Liver (tissue), 9 donors: Measurements from ENCODE around the gene CMTM4. TPM values are rescaled to one million over a fixed set of nuclear protein-coding genes. Genes with fewer than 3 reads are reported as not detected.

Experiments used
- DNase-seq: peaks from one replicate; pipeline ENCODE4 v3.0.0-alpha.2; 2017; ENCODE audit warnings: low spot score
- H3K27ac ChIP-seq, 2 donors: one replicate each; pipeline ENCODE4 v1.7.0; 2013; ENCODE audit warnings: inconsistent platforms in 2 of 2, low read length in 2 of 2, control low read depth in 1 of 2, low read depth in 1 of 2, mild to moderate bottlenecking in 1 of 2
- H3K27me3 ChIP-seq, 4 donors: one replicate each; pipeline versions ENCODE4 v1.6.1 to v1.7.0; 2013; ENCODE audit warnings: low read length in 3 of 4, inconsistent platforms in 1 of 4, mild to moderate bottlenecking in 1 of 4, moderate library complexity in 1 of 4; ENCODE audit not compliant: control insufficient read depth in 4 of 4, insufficient read depth in 4 of 4
- H3K36me3 ChIP-seq, 4 donors: one replicate each; pipeline versions ENCODE4 v1.6.1 to v1.7.0; 2013; ENCODE audit warnings: low read length in 3 of 4, mild to moderate bottlenecking in 3 of 4, low read depth in 1 of 4, moderate library complexity in 1 of 4; ENCODE audit not compliant: control insufficient read depth in 4 of 4, insufficient read depth in 3 of 4
- H3K4me1 ChIP-seq, 4 donors: one replicate each; pipeline versions ENCODE4 v1.6.1 to v1.7.0; 2013; ENCODE audit warnings: low read length in 3 of 4, mild to moderate bottlenecking in 3 of 4, moderate library complexity in 1 of 4; ENCODE audit not compliant: control insufficient read depth in 4 of 4, insufficient read depth in 4 of 4
- H3K4me3 ChIP-seq, 3 donors: one replicate each; pipeline versions ENCODE4 v1.6.1 to v1.7.0; 2013; ENCODE audit warnings: low read length in 3 of 3, control low read depth in 1 of 3, low read depth in 1 of 3, mild to moderate bottlenecking in 1 of 3
- H3K9ac ChIP-seq, 2 donors: one replicate each; pipeline ENCODE4 v1.7.0; 2013; ENCODE audit warnings: low read length in 2 of 2, mild to moderate bottlenecking in 2 of 2, moderate library complexity in 2 of 2, control low read depth in 1 of 2, low read depth in 1 of 2
- H3K9me3 ChIP-seq, 4 donors: one replicate each; pipeline versions ENCODE4 v1.6.1 to v1.7.0; 2013; ENCODE audit warnings: low read length in 3 of 4; ENCODE audit not compliant: control insufficient read depth in 4 of 4
- EGR1 ChIP-seq, 2 donors: IDR thresholded peaks; 2 replicates each; pipeline ENCODE4 v1.6.1; 2016 to 2018; ENCODE audit warnings: antibody characterized with exemption in 2 of 2, low read depth in 2 of 2
- FOXA2 ChIP-seq: IDR thresholded peaks from 2 replicates; pipeline ENCODE4 v1.6.1; 2016; ENCODE audit warnings: antibody characterized with exemption
- GABPA ChIP-seq, 2 donors: IDR thresholded peaks in 1 of 2; conservative IDR thresholded peaks in 1 of 2; 2 replicates each; pipeline ENCODE4 v1.6.1; 2016; ENCODE audit warnings: antibody characterized with exemption in 2 of 2, mild to moderate bottlenecking in 1 of 2, moderate library complexity in 1 of 2
- HNF4G ChIP-seq: IDR thresholded peaks from 2 replicates; pipeline ENCODE4 v1.6.1; 2016; ENCODE audit warnings: antibody characterized with exemption
- JUND ChIP-seq, 2 donors: IDR thresholded peaks; 2 replicates each; pipeline ENCODE4 v1.6.1; 2016; ENCODE audit warnings: antibody characterized with exemption in 2 of 2
- RAD21 ChIP-seq, 2 donors: IDR thresholded peaks; 2 replicates each; pipeline ENCODE4 v1.6.1; 2016; ENCODE audit warnings: antibody characterized with exemption in 2 of 2, mild to moderate bottlenecking in 2 of 2
- RXRA ChIP-seq, 2 donors: IDR thresholded peaks; 2 replicates each; pipeline ENCODE4 v1.6.1; 2017 to 2018; ENCODE audit warnings: antibody characterized with exemption in 2 of 2, mild to moderate bottlenecking in 1 of 2
- SP1 ChIP-seq: IDR thresholded peaks from 2 replicates; pipeline ENCODE4 v1.6.1; 2018; ENCODE audit warnings: antibody characterized with exemption, mild to moderate bottlenecking
- TAF1 ChIP-seq: conservative IDR thresholded peaks from 2 replicates; pipeline ENCODE4 v1.6.1; 2016; ENCODE audit warnings: antibody characterized with exemption, mild to moderate bottlenecking
- YY1 ChIP-seq: IDR thresholded peaks from 2 replicates; pipeline ENCODE4 v1.6.1; 2016; ENCODE audit warnings: antibody characterized with exemption, mild to moderate bottlenecking
- WGBS: extraction: QIAGEN DNeasy Blood & Tissue Kit; methylation state at CpG from one replicate; pipeline ENCODE4 v1.1.7; 2013; 5-methylcytosine and 5-hydroxymethylcytosine counted together
- polyA plus RNA-seq, 2 donors: library from polyadenylated mRNA; stranded (reverse) in 1 of 2; unstranded in 1 of 2; fragments of 200-250 nt in 1 of 2; fragments of >200 nt in 1 of 2; fragmentation: Nextera tagmentation in 1 of 2; extraction: Ambion mirVana in 1 of 2; gene quantifications; one replicate each; pipeline versions ENCODE4 v1.2.1 to v1.2.3, GENCODE V29; 2013 to 2015
- total RNA-seq, 2 donors: library from RNA; depleted of rRNA; stranded (reverse); fragments of >200 nt; gene quantifications; one replicate each; pipeline ENCODE4 v1.2.3, GENCODE V29; 2014
- TF ChIP-seq, protein P1 (sequence below): IDR thresholded peaks from 2 replicates; pipeline ENCODE4 v1.6.1; 2016; ENCODE audit warnings: antibody characterized with exemption
- TF ChIP-seq, protein P2 (sequence below): IDR thresholded peaks from 2 replicates; pipeline ENCODE4 v1.6.1; 2016; ENCODE audit warnings: antibody characterized with exemption
- TF ChIP-seq, protein P3 (sequence below): IDR thresholded peaks from 2 replicates; pipeline ENCODE4 v1.6.1; 2016; ENCODE audit warnings: antibody characterized with exemption, mild to moderate bottlenecking
- TF ChIP-seq, protein P4 (sequence below): IDR thresholded peaks from 2 replicates; pipeline ENCODE4 v1.6.1; 2016; ENCODE audit warnings: antibody characterized with exemption
- donor health status: healthy.
- donor health status: healthy.
- donor health status: healthy.
- donor health status: healthy.
- donor health status: healthy.

The CMTM4 gene
- total and polyA plus RNA-seq, 4 donors, result 2.9 to 19.7 (median 6.3) TPM

- Histone ChIP-seq H3K9me3 (no peaks in the 10 kb centered on the region), H3K4me3 (no peak overlapping the region), H3K27ac (no peak overlapping the region), H3K4me1 (no peaks in the 10 kb centered on the region), H3K27me3 (no peaks in the 10 kb centered on the region), H3K36me3 (no peaks in the 10 kb centered on the region), H3K9ac (no peak overlapping the region)
- TF ChIP-seq FOXA2 (no peak), RXRA (IDR thresholded peaks at IDR 0.05) (no peak), RAD21 (IDR thresholded peaks at IDR 0.05) (no peak), TAF1 (no peak), GABPA (IDR thresholded peaks at IDR 0.05 in 1 of 2, conservative IDR thresholded peaks at IDR 0.05 in 1 of 2) (no peak), HNF4G (no peak), YY1 (no peak), EGR1 (IDR thresholded peaks at IDR 0.05; ENCODE audit: low read depth in 2 of 2) (no peak)
- TF ChIP-seq, protein P1, sequence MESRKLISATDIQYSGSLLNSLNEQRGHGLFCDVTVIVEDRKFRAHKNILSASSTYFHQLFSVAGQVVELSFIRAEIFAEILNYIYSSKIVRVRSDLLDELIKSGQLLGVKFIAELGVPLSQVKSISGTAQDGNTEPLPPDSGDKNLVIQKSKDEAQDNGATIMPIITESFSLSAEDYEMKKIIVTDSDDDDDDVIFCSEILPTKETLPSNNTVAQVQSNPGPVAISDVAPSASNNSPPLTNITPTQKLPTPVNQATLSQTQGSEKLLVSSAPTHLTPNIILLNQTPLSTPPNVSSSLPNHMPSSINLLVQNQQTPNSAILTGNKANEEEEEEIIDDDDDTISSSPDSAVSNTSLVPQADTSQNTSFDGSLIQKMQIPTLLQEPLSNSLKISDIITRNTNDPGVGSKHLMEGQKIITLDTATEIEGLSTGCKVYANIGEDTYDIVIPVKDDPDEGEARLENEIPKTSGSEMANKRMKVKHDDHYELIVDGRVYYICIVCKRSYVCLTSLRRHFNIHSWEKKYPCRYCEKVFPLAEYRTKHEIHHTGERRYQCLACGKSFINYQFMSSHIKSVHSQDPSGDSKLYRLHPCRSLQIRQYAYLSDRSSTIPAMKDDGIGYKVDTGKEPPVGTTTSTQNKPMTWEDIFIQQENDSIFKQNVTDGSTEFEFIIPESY, result no peak
- TF ChIP-seq, protein P2, sequence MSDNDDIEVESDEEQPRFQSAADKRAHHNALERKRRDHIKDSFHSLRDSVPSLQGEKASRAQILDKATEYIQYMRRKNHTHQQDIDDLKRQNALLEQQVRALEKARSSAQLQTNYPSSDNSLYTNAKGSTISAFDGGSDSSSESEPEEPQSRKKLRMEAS, result no peak
- TF ChIP-seq, protein P3, sequence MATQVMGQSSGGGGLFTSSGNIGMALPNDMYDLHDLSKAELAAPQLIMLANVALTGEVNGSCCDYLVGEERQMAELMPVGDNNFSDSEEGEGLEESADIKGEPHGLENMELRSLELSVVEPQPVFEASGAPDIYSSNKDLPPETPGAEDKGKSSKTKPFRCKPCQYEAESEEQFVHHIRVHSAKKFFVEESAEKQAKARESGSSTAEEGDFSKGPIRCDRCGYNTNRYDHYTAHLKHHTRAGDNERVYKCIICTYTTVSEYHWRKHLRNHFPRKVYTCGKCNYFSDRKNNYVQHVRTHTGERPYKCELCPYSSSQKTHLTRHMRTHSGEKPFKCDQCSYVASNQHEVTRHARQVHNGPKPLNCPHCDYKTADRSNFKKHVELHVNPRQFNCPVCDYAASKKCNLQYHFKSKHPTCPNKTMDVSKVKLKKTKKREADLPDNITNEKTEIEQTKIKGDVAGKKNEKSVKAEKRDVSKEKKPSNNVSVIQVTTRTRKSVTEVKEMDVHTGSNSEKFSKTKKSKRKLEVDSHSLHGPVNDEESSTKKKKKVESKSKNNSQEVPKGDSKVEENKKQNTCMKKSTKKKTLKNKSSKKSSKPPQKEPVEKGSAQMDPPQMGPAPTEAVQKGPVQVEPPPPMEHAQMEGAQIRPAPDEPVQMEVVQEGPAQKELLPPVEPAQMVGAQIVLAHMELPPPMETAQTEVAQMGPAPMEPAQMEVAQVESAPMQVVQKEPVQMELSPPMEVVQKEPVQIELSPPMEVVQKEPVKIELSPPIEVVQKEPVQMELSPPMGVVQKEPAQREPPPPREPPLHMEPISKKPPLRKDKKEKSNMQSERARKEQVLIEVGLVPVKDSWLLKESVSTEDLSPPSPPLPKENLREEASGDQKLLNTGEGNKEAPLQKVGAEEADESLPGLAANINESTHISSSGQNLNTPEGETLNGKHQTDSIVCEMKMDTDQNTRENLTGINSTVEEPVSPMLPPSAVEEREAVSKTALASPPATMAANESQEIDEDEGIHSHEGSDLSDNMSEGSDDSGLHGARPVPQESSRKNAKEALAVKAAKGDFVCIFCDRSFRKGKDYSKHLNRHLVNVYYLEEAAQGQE, result no peak
- no peak for DNase-seq
- 89% methylated on average over 1 of the region's 1 CpG for WGBS
Observed at GRCh38 chr16:66682271-66682670, 14.3 kb downstream of the CMTM4 start.

GRCh38 chr16:66681676-66682075 lies 14.9 kb downstream of the CMTM4 start:
- H3K27ac ChIP-seq, result no peak overlapping the region
- H3K4me3 ChIP-seq, result no peak overlapping the region
- no peaks in the 10 kb centered on the region for H3K36me3 ChIP-seq
- no peak overlapping the region for H3K9ac ChIP-seq
- no peaks in the 10 kb centered on the region for H3K9me3 ChIP-seq
- TF ChIP-seq, protein P4, sequence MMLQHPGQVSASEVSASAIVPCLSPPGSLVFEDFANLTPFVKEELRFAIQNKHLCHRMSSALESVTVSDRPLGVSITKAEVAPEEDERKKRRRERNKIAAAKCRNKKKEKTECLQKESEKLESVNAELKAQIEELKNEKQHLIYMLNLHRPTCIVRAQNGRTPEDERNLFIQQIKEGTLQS, result no peak
- TF ChIP-seq, protein P1, result no peak
- TF ChIP-seq, protein P2, result no peak
- no peak for TF ChIP-seq FOXA2
- no peak for TF ChIP-seq SP1
- no peak for TF ChIP-seq TAF1
- TF ChIP-seq GABPA (IDR thresholded peaks at IDR 0.05 in 1 of 2, conservative IDR thresholded peaks at IDR 0.05 in 1 of 2), result no peak
- TF ChIP-seq JUND (IDR thresholded peaks at IDR 0.05), result no peak
- DNase-seq, result no peak
- H3K4me1 ChIP-seq, result no peaks in the 10 kb centered on the region
- WGBS, result 96% methylated on average over 4 of the region's 4 CpGs
- H3K27me3 ChIP-seq, result no peaks in the 10 kb centered on the region
